GM21528 (cell line): Measurements from ENCODE around the gene CDON.

ENCODE experiments used
- ATAC-seq: cut with Tn5 transposase; IDR thresholded peaks from one replicate; pipeline ENCODE4 v1.9.1; 2021; ENCODE audit warnings: mild to moderate bottlenecking, moderate library complexity; ENCODE audit not compliant: unreplicated experiment, low FRiP score

CDON gene

GRCh38 chr11:126083829-126084607 lies 21.4 kb upstream of the CDON start:
- no peak for ATAC-seq

- ATAC-seq: no peak
These were observed 19.8 kb upstream of the CDON start for GRCh38 chr11:126082251-126083109.

GRCh38 chr11:126081915-126082250 lies 19.2 kb upstream of the CDON start:
- no peak for ATAC-seq

DNA sequence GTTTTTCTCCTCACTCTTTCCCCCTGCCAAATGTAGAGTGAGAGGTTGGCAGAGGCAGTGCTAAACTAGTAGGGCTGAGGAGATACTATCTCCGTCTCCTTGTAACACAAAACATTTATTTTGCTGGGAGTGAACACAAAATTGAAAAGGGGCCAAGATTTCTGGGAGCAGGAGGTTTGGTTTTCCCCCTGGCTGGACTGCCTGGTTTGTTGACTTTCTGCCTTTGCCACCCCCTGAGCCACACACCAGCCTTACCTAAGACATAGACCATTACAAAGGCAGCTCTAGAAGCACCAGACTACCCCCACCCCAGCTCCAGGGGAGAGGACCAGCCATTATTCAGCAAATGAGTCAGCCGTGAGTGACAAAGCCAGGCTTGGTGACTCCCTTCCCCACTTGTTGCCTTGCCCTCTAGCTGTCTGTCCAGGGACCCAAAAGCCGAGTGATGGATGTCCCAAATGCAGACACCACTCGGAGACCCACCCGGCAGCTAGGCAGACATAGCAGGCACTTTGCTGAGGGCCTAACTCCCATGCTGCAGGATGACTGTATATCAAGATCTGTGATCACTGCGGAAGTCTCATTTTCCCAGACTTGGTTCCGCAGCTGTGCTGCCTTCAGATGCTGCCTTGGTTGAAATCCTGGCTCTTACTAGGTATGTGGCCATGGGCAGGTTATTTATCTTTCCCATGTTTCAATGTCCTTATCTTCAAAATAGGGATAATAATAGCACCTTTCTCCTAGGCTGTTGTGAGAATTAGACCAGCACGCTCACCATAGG lies 17.7 kb upstream of the CDON start:
- no peak for ATAC-seq

- ATAC-seq: no peak
These were observed 17.0 kb upstream of the CDON start for GRCh38 chr11:126079621-126080124.

DNA sequence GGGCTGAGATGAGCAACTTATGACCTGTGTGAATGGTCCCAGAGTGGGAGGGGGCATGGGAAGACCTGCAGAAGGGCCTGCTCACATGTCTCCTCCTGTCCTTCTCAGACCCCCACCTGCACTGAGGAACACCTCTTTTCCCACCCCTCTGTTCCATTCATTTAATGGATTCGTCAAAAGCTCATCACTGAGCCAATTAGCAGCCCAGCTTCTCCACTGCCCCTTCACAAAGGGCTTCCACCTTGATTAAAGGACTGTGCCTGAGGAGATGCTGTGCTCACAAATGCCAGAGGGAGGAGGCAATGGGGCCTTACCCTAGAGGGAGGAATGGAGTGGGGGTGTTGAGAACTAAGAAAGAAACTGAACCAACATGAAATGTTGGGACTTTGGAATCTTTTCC lies 14.0 kb upstream of the CDON start:
- ATAC-seq: no peak

GRCh38 chr11:126072801-126073594 lies 10.3 kb upstream of the CDON start:
- ATAC-seq: no peak

DNA sequence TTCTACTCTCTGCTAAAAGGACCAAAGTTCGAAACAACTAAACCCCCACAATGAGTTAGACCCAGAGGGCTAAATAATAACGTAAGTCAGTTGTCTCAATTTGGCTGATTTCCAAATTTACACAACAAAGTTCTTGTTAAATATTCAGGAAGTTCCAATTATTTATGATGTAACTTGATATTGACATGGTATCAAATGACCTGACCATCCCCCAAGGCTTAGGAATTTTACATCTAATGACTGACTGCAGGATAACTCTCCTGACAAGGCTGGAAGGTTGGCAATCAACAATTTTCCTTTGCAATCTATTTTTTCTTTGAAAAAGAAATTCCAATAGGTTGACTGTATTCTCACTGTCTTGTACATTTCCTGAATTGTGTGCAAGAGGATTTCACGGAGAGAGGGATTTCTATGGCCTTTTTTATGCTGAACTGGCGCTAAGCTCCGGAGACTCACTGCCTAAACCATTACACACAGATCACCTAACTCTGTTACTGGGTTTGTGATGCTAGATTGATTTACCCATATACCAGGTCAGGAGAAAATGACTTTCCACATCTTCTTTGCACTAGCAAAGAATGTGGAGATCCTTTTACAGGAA lies 9.6 kb upstream of the CDON start:
- no peak for ATAC-seq

DNA sequence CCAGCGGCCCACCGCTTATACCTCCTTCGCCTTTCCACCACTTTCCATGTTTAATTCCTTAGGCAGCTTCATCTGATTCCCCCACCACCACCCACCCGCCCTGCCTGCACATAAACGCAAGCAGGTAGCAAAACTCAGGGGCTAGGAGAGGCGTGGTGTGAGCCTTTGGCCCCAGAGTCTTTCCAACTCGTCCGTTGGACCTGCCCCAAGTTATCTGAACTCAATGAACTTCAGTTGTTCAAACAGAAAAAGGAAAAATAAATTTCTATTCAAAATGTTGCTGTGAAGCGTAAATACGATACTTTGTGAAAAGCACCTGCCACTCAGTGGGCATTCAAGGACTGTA lies 814 bp upstream of the CDON start:
- no peak for ATAC-seq

DNA sequence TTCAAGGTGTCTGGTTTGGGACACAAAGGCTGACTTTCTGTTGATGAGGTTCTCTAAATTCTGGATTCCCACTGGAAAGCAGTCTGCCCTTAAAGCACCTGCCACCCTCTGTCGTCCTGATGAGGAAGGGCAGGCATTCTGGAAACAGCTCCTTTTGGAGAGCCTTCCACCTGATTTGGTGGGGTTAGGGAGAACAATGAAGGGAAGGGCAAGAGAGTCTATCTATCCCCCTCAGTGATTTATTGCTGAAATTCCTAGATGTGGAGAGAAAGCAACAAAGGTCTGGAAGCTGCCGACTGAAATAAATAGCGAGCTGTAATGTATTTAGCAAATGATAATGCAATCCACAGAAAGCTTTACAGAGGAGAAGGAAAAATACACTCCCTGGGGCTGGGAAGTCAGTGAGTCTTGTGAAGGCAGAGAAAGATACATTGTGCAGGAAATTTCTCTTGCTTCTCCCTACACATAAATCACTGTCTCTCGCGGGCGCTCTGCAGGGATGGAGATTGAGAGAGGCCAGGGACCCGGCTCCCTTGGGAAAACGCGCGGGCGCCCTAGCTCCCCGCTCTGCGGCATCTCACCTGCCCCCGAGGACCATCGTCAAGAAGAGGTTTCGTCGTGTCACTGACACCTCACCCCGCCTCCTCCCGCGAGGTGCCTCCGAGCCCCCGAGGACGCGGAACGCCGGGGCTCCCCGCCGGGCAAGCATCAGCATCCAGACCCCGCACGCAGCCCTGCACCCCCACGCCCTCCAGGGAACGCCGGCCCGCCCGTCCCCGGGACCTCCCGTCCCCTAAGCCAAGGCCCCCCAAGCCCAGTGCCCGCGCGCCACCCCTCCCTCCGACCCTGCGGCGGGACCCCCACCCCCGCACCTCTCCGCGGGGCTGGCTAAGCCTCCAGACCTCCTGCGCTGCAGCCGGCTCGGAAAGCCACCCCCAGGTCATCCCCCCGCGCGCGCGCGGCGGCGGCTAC lies 673 bp downstream of the CDON start:
- ATAC-seq: no peak

GRCh38 chr11:126060757-126061171 lies 1.9 kb downstream of the CDON start:
- ATAC-seq: no peak

DNA sequence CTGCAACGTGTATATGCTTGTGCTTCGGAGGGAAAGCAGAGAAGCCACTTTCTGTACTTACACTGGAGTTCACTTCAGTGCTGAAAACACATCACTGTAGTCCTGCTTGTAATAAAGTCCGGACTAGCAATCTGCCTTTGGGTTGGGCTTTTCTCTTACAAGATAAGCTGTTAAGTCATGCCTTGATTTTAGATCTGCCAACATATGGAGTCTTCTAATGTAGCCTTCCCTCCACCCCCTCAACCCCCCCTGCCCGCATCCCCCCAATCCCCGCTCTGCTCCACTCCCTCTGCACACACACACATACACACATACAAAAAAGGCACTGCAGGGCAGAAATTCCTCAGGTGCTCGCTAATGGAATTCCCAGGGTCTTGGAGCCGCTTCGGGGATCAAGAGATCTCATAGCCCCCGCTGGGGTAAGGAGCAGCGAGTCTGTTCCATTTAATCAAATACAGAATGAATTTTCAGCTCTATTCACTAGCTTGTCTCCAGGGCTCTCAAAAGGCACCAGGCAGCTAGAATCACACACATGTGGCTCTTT lies 3.4 kb downstream of the CDON start:
- no peak for ATAC-seq

- ATAC-seq: no peak
These were observed 4.4 kb downstream of the CDON start for GRCh38 chr11:126058105-126058874.

DNA sequence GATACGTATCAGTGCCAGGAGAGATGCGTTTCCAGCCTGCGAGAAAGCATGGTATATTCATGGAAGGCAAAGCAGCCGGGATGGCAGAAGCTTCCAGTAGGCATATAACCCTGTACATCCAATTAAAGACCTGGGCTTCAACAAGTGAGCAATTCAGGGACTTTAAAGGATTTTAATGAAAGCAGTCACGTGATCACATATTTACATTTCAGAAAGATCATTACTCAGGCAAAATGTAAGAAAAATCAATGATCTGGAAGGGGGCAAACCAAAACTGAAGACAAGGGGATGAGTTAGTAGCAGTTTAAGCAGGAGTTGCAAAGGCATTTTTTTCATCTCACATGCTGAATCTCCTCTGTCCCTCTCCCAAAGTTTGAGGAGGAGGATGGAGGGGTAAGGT lies 7.8 kb downstream of the CDON start:
- no peak for ATAC-seq

DNA sequence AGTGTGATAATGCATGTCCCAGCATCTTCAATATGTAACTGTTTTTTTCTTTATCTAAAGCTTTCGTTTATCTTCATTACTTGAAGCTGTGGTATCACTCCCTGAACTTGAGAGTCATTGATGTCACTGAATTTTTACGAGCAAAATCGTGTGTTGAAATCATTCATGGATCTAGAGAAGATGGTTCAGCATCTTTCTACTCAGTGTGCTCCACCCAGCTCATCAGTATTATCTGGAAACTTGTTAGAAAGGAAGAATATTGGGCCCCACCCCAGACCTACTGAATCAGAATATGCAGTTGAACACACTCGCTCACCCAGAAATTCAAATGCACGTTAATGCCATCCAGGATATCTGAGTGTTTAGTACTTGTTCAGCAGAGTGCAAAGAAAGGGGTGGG lies 8.3 kb downstream of the CDON start:
- no peak for ATAC-seq

GRCh38 chr11:126053415-126054286 lies 9.0 kb downstream of the CDON start:
- ATAC-seq: no peak

DNA sequence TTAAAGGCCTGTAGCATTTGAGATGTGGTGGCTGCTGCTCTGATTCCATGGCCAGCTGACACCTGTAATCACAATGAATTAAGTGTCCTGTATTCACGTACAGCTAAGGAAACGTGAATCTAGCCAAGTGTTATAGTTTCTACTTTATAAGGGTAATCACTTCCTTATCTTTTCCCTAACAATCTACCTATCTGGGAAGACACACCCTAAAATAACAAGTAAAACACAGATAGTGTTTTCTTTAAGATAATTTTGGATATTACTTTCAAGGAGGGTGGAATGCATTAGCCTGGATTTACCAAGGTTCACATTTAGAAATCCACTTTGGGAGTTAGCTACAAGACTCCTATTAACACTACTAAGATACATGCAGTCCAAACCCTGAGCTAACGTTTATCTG lies 11.5 kb downstream of the CDON start:
- ATAC-seq: no peak
